Effector memory CD4-positive, alpha-beta T cell (primary cell): ENCODE results near the gene WDR90.
A peak's percentile ranks its signal among the peaks of the same experiment; 100 is the strongest.

Experiments
- DNase-seq, 3 donors: peaks; one replicate each; pipeline ENCODE4 v3.0.0-alpha.2; 2020
- H3K27ac ChIP-seq: 2 replicates; pipeline ENCODE4 v1.7.0; 2013; ENCODE audit warnings: mild to moderate bottlenecking, low read length, moderate library complexity; ENCODE audit not compliant: insufficient read depth, poor library complexity, severe bottlenecking
- H3K27me3 ChIP-seq: replicated peaks from 2 replicates; pipeline ENCODE4 v1.7.0; 2013; ENCODE audit warnings: mild to moderate bottlenecking, low read length; ENCODE audit not compliant: insufficient read depth, control insufficient read depth, poor library complexity, severe bottlenecking
- H3K36me3 ChIP-seq: 2 replicates; pipeline ENCODE4 v1.7.0; 2013; ENCODE audit warnings: mild to moderate bottlenecking, low read length, moderate library complexity; ENCODE audit not compliant: control insufficient read depth, insufficient read depth
- H3K4me1 ChIP-seq: 2 replicates; pipeline ENCODE4 v1.7.0; 2013; ENCODE audit warnings: low read length, mild to moderate bottlenecking; ENCODE audit not compliant: control insufficient read depth, insufficient read depth, poor library complexity, severe bottlenecking
- H3K4me3 ChIP-seq: 2 replicates; pipeline ENCODE4 v1.7.0; 2013; ENCODE audit warnings: low read length, low read depth, mild to moderate bottlenecking; ENCODE audit not compliant: insufficient read depth, poor library complexity, severe bottlenecking
- H3K9me3 ChIP-seq: 2 replicates; pipeline ENCODE4 v1.7.0; 2013; ENCODE audit warnings: mild to moderate bottlenecking, low read length, moderate library complexity; ENCODE audit not compliant: control insufficient read depth

The WDR90 gene

DNA sequence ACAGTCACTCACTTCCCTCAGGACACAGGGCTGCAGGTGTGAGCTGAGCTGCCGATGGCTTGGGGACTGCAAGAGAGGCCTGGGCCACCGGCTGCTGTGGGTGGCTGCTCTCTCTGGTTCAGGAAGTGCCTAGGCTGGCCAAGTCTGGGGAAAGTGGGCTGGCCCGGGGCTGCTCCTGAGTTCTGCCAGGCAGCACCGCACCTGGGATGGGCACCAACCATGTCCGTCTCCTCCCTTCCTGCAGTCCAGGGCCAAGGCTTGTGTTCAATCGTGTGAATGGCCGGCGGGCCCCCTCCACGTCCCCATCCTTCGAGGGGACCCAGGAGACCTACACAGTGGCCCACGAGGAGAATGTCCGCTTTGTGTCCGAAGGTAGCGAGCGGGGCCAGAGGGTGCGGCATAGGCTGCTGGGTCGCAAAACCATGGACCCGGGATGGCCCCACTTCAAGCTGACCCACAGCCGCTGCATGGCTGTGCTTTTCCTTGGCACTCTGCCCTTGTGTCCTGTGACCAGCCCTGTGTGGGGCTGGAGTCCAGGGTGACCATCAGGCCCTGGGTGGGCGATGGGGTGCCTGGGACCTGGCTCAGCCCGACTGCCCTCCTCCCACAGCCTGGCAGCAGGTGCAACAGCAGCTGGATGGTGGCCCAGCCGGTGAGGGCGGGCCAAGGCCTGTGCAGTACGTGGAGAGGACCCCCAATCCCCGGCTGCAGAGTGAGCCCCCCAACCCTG is 1.8 kb upstream of the WDR90 start:
- no peak for DNase-seq
- no peak overlapping the region for H3K27ac ChIP-seq
- H3K4me3 ChIP-seq: no peak overlapping the region
- H3K9me3 ChIP-seq: no peaks in the 10 kb centered on the region
- H3K4me1 ChIP-seq: peaks cover 24% of the 10 kb centered on the region
- no peaks in the 10 kb centered on the region for H3K36me3 ChIP-seq
- no peaks in the 10 kb centered on the region for H3K27me3 ChIP-seq

- peak overlapping the region; percentile 91 for H3K27ac ChIP-seq
- H3K27me3 ChIP-seq: no peaks in the 10 kb centered on the region
- peaks cover 21% of the 10 kb centered on the region for H3K4me1 ChIP-seq
- no peak for DNase-seq
- peak overlapping the region; percentile 64 for H3K4me3 ChIP-seq
- no peaks in the 10 kb centered on the region for H3K9me3 ChIP-seq
- H3K36me3 ChIP-seq: no peaks in the 10 kb centered on the region
Observed at GRCh38 chr16:648071-648780, 939 bp upstream of the WDR90 start.

DNA sequence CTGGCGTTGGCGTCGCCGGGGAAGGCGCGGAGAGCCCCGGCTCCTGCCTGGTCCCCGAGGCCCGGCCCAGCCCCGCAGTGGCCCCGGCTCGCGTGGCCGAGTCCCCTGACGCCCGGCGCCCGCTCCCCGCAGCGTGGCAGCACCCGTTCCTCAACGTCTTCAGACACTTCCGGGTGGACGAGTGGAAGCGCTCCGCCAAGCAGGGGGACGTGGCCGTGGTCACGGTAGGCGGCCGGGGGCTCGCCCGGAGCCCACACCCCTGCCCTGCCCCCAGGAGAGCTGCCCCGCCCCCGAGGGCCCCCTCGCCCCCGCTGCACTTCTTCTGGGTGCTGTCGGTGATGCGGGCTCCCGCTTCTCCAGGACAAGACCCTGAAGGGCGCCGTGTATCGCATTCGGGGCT is 466 bp downstream of the WDR90 start:
- H3K4me1 ChIP-seq: peaks cover 21% of the 10 kb centered on the region
- H3K27ac ChIP-seq: peak overlapping the region; percentile 91
- H3K9me3 ChIP-seq: no peaks in the 10 kb centered on the region
- H3K4me3 ChIP-seq: peak overlapping the region; percentile 64
- DNase-seq: no peak
- H3K27me3 ChIP-seq: no peaks in the 10 kb centered on the region
- H3K36me3 ChIP-seq: no peaks in the 10 kb centered on the region

- no peak for DNase-seq
- H3K9me3 ChIP-seq: no peaks in the 10 kb centered on the region
- H3K36me3 ChIP-seq: no peaks in the 10 kb centered on the region
- H3K27me3 ChIP-seq: no peaks in the 10 kb centered on the region
- H3K27ac ChIP-seq: no peak overlapping the region
- H3K4me3 ChIP-seq: no peak overlapping the region
- peaks cover 21% of the 10 kb centered on the region for H3K4me1 ChIP-seq
Observed at GRCh38 chr16:651844-652243, 2.7 kb downstream of the WDR90 start.

DNA sequence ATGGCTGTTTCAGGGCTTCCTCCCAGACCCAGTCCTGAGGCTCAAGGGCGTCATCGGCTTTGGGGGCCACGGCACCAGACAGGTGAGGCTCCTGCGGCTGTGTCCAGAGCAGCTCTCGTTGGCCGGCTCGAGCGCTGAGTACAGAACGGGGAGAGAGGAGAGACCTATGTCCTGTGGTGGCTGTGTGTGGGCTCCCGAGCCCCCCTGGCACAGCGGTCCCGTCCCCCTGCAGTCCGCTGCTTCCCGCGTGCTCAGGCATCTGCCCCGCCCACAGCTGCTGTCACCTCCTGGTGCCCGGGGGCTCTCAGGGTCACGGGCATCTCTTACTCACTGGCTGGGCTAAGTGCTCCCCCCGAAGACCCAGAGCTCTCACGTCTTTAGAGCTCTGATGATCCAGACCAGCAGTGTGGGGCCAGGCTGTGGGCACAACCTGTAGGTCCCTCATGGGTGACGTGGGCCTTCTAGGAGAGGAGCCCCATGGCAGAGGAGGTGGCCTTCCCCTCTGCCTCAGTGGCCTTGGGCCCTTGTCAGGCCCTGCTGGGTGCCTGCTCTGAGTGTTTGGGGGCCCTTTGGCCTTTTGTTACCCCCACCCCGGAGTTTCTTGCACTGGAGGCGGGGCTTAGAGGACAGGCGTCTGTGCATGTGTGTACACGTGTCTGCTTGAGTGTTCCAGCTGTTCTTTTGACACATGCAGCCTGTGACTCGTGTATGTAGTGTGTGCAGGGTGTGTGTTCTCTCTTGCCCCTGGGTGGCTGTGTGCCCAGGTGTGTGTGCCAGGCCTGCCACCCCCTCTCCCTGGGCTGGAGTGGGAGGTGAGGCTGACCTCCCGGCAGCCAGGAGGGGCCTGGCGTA is 3.5 kb downstream of the WDR90 start:
- H3K36me3 ChIP-seq: no peaks in the 10 kb centered on the region
- no peaks in the 10 kb centered on the region for H3K9me3 ChIP-seq
- H3K4me1 ChIP-seq: peaks cover 18% of the 10 kb centered on the region
- H3K27me3 ChIP-seq: no peaks in the 10 kb centered on the region
- no peak for DNase-seq
- no peak overlapping the region for H3K4me3 ChIP-seq
- H3K27ac ChIP-seq: no peak overlapping the region

DNA sequence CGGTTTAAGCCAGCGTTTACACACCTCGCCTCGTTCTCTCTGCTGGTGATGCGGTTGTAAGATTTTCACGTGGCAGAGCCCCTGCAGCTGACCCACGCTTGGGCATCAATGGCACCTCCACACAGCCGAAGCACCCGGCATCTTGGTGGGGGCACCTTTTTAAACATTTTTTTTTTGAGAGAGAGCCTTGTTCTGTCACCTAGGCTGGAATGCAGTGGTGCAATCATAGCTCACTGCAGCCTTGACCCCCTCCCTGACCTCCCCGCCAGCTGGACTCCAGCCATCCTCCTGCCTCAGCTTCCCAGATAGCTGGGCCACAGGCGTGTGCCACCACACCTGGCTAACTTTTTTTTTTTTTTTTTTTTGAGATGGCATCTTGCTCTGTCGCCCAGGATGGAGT is 4.9 kb downstream of the WDR90 start:
- DNase-seq: no peak
- H3K4me1 ChIP-seq: peaks cover 7% of the 10 kb centered on the region
- H3K36me3 ChIP-seq: no peaks in the 10 kb centered on the region
- H3K9me3 ChIP-seq: no peaks in the 10 kb centered on the region
- no peak overlapping the region for H3K27ac ChIP-seq
- H3K27me3 ChIP-seq: no peaks in the 10 kb centered on the region
- no peak overlapping the region for H3K4me3 ChIP-seq

DNA sequence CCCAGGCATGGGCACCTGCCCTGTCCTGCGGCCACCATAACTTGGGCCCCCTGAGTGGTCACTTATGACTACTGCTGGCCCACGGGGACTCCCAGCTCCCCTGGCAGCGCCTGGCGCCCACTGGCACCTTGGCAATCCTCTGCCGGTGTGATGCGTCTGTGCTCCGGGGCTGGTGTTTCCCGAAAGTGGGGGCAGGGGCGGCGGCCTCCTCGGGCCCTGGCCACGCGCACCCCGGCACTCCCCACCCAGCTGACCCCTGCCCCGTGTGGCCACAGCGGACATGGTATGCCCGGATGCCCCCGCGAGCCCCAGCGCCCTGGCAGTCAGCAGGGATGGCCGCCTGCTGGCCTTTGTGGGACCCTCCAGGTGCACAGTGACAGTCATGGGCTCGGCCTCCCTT is 8.3 kb downstream of the WDR90 start:
- H3K4me1 ChIP-seq: no peaks in the 10 kb centered on the region
- H3K27me3 ChIP-seq: no peaks in the 10 kb centered on the region
- no peak for DNase-seq
- no peaks in the 10 kb centered on the region for H3K9me3 ChIP-seq
- H3K27ac ChIP-seq: no peak overlapping the region
- H3K4me3 ChIP-seq: no peak overlapping the region
- no peaks in the 10 kb centered on the region for H3K36me3 ChIP-seq

DNA sequence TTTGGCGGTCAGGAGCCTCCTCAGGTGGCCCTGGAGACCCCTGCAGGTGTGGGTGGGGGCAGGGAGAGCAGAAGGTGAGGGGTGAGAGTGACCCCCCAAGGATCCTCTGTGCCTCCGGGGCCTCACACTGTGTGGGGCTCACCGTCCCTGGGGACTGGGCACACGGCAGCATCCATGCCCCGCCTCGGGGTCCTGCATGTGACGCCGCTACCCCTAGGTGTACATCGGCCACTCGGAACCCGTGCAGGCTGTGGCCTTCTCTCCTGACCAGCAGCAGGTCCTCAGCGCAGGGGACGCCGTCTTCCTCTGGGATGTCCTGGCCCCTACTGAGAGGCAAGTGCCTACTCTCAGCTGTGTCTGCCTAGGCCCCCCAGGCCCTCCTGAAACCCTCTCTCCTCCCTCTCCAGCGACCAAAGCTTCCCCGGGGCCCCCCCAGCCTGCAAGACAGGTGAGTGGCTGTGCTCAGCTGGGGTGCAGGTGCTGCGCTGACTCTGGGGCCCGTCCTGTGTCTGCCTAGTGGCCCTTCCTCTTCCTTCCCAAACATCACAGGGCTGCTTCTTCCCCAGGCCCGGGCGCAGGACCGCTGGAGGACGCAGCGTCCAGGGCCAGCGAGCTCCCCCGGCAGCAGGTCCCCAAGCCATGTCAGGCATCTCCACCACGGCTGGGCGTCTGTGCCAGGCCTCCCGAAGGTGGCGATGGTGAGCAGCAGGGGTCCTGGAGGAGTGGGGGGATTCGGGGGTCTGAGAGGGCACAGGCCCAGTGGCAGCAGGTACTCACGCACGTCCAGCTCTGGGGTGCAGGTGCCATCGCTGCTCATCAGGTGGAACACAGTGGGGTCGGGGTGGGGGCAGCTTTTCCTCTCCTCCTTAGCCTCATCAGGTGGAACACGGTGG is 9.8 kb downstream of the WDR90 start:
- Histone ChIP-seq H3K4me3 (no peak overlapping the region), H3K4me1 (no peaks in the 10 kb centered on the region), H3K9me3 (no peaks in the 10 kb centered on the region), H3K36me3 (no peaks in the 10 kb centered on the region), H3K27me3 (no peaks in the 10 kb centered on the region), H3K27ac (no peak overlapping the region)
- no peak for DNase-seq

- H3K9me3 ChIP-seq: no peaks in the 10 kb centered on the region
- no peak overlapping the region for H3K4me3 ChIP-seq
- H3K36me3 ChIP-seq: no peaks in the 10 kb centered on the region
- no peaks in the 10 kb centered on the region for H3K4me1 ChIP-seq
- H3K27ac ChIP-seq: no peak overlapping the region
- DNase-seq: no peak
- H3K27me3 ChIP-seq: no peaks in the 10 kb centered on the region
Observed at GRCh38 chr16:659618-660017, 10.5 kb downstream of the WDR90 start.
